ENCODE measurements around the gene C12orf60. TPM values are rescaled to one million over a fixed set of nuclear protein-coding genes. Genes with fewer than 3 reads are reported as not detected.
A peak's percentile ranks its signal among the peaks of the same experiment; 100 is the strongest.

The C12orf60 gene
- total RNA-seq, 1 experiment from 2014 or later = 2.6 TPM

DNA sequence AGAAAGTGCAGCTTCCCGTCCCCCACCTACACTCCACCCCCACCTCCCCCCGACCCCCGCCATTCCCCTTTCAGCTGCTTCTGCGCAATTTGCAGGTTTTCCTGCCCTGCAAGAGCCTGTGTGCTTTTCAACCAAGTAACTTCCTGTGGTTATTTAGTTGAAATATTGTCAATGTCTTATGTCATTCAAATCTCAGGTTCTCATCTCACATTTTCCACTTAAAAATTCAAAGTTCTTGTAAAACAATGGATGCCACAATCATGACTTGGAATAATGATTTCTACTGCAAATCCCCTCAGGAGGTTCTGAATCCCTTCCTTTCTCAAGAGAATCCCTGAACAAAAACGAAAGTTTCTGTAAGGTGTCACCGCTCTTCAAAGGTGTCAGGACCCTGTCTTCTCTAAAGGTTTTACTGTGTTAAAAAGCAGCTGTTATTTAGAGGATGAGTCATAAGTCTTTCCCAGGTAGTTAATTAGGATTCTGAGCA, 31.8 kb upstream of the C12orf60 start:
- POLR2A ChIA-PET = interaction anchor here (0.6 to 8.5 kb wide), 39 partner anchors 9 to 1851 kb away, joined by 3 to 285 read pairs (median 4); partner anchors contain the start of genes ATF7IP, C12orf60, RERG and WBP11
- no peaks in the 10 kb centered on the region for H3K9me3 Mint-ChIP-seq (ENCODE audit: unreplicated experiment)
- CTCF ChIA-PET = interaction anchor here (0.6 to 1.7 kb wide), 4 partner anchors 10 to 229 kb away, joined by 3 to 7 read pairs (median 3); no protein-coding TSS in a partner anchor
- H3K36me3 Mint-ChIP-seq (ENCODE audit: insufficient read depth, unreplicated experiment) = peaks cover 42% of the 10 kb centered on the region
- BruUV-seq (replicated peaks) = no TSS peak
- intact Hi-C loops (cut with micrococcal nuclease) = loop anchor here (2.0 to 10.0 kb wide), 4 partner anchors 73 to 404 kb away; partner anchors contain the start of genes ART4 and ATF7IP
- peak overlapping the region; percentile 98 for H3K4me3 Mint-ChIP-seq (ENCODE audit: unreplicated experiment)
- H3K27ac Mint-ChIP-seq (ENCODE audit: low read depth, unreplicated experiment) = peak overlapping the region; percentile 98
- H3K4me1 Mint-ChIP-seq (ENCODE audit: insufficient read depth, unreplicated experiment) = peaks cover 24% of the 10 kb centered on the region
- TF ChIP-seq, protein P1, sequence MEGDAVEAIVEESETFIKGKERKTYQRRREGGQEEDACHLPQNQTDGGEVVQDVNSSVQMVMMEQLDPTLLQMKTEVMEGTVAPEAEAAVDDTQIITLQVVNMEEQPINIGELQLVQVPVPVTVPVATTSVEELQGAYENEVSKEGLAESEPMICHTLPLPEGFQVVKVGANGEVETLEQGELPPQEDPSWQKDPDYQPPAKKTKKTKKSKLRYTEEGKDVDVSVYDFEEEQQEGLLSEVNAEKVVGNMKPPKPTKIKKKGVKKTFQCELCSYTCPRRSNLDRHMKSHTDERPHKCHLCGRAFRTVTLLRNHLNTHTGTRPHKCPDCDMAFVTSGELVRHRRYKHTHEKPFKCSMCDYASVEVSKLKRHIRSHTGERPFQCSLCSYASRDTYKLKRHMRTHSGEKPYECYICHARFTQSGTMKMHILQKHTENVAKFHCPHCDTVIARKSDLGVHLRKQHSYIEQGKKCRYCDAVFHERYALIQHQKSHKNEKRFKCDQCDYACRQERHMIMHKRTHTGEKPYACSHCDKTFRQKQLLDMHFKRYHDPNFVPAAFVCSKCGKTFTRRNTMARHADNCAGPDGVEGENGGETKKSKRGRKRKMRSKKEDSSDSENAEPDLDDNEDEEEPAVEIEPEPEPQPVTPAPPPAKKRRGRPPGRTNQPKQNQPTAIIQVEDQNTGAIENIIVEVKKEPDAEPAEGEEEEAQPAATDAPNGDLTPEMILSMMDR (IDR thresholded peaks at IDR 0.05; ENCODE audit: unreplicated experiment) = no peak
- no peak for DNase-seq (ENCODE audit: unreplicated experiment)
- H3K27me3 Mint-ChIP-seq (ENCODE audit: insufficient read depth, unreplicated experiment) = no peaks in the 10 kb centered on the region

DNA sequence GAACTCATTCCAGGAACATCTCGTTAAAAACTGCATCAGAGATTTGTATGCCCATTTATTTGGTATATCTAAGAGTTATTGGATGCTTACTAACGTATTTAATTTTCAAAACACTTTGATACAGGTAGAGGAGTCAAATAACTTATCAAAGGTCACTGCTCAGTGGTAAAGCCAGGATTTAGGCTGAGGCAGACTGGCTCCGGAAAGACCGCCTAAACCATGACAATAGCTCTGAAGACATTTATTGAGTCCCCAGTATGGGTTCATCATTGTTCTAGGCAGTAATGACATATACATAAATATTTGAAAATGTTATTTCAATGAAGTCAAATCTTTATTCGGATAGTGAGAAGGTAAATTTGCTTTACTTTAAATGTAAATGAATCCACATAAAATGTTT, 30.5 kb upstream of the C12orf60 start:
- ChIA-PET POLR2A (interaction anchor here (1.4 to 8.5 kb wide), 5 partner anchors 10 to 112 kb away, joined by 3 to 285 read pairs (median 11); partner anchors contain the start of genes C12orf60 and WBP11), CTCF (interaction anchor here (0.6 to 1.5 kb wide), 2 partner anchors 143 to 442 kb away, joined by 3 read pairs; no protein-coding TSS in a partner anchor)
- Mint-ChIP-seq H3K27ac (ENCODE audit: low read depth, unreplicated experiment) (no peak overlapping the region), H3K9me3 (ENCODE audit: unreplicated experiment) (no peaks in the 10 kb centered on the region), H3K27me3 (ENCODE audit: insufficient read depth, unreplicated experiment) (no peaks in the 10 kb centered on the region), H3K4me1 (ENCODE audit: insufficient read depth, unreplicated experiment) (peaks cover 23% of the 10 kb centered on the region), H3K4me3 (ENCODE audit: unreplicated experiment) (no peak overlapping the region), H3K36me3 (ENCODE audit: insufficient read depth, unreplicated experiment) (peaks cover 33% of the 10 kb centered on the region)
- BruUV-seq (replicated peaks) = no TSS peak
- TF ChIP-seq, protein P1 (IDR thresholded peaks at IDR 0.05; ENCODE audit: unreplicated experiment) = no peak
- no peak for DNase-seq (ENCODE audit: unreplicated experiment)
- intact Hi-C loops (cut with micrococcal nuclease) = loop anchor here (5.0 to 10.0 kb wide), 3 partner anchors 72 to 406 kb away; partner anchors contain the start of genes ART4 and ATF7IP

DNA sequence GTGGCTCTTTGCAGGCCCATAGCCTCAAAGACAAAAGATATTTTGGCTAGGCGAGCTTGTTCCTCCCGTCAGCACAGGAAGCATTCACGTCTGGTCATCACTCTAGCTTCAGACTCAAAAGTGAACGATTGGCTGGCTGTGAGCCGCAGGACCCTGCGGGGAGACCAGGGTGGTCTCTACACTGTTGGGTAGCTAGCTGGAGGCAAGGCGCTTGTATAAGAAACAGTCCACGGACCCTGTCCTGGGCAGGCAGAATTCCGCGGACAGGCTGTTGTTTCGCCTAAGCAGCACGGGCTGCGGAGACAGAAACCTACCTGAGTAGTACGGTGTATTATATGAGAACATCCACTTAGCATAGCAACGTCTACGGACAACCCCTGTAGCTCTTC, 29.8 kb upstream of the C12orf60 start:
- intact Hi-C loops (cut with micrococcal nuclease) = loop anchor here (1.0 to 10.0 kb wide), 4 partner anchors 30 to 406 kb away; partner anchors contain the start of genes ART4, ATF7IP, C12orf60 and WBP11
- H3K36me3 Mint-ChIP-seq (ENCODE audit: insufficient read depth, unreplicated experiment) = peaks cover 29% of the 10 kb centered on the region
- POLR2A ChIA-PET = interaction anchor here (0.6 to 8.5 kb wide), 21 partner anchors 8 to 1960 kb away, joined by 3 to 285 read pairs (median 3); partner anchors contain the start of genes C12orf60, EPS8 and WBP11

More for the DNA sequence above, 29.8 kb upstream of the C12orf60 start:
- BruUV-seq (replicated peaks) = no TSS peak
- no peak for DNase-seq (ENCODE audit: unreplicated experiment)
- peak overlapping the region; percentile 99 for H3K27ac Mint-ChIP-seq (ENCODE audit: low read depth, unreplicated experiment)
- peaks cover 21% of the 10 kb centered on the region for H3K4me1 Mint-ChIP-seq (ENCODE audit: insufficient read depth, unreplicated experiment)
- no peaks in the 10 kb centered on the region for H3K9me3 Mint-ChIP-seq (ENCODE audit: unreplicated experiment)
- TF ChIP-seq, protein P1 (IDR thresholded peaks at IDR 0.05; ENCODE audit: unreplicated experiment) = no peak
- H3K27me3 Mint-ChIP-seq (ENCODE audit: insufficient read depth, unreplicated experiment) = no peaks in the 10 kb centered on the region
- CTCF ChIA-PET = interaction anchor here (0.6 to 1.5 kb wide), 5 partner anchors 10 to 443 kb away, joined by 3 to 4 read pairs (median 3); no protein-coding TSS in a partner anchor
- peak overlapping the region; percentile 97 for H3K4me3 Mint-ChIP-seq (ENCODE audit: unreplicated experiment)

All from MCF 10A (cell line).